ENCODE measurements around the gene PRICKLE4. TPM values are rescaled to one million over a fixed set of nuclear protein-coding genes. Genes with fewer than 3 reads are reported as not detected.

PRICKLE4 gene
- total RNA-seq, 1 experiment from 2014 or later = 1.5 TPM

DNA sequence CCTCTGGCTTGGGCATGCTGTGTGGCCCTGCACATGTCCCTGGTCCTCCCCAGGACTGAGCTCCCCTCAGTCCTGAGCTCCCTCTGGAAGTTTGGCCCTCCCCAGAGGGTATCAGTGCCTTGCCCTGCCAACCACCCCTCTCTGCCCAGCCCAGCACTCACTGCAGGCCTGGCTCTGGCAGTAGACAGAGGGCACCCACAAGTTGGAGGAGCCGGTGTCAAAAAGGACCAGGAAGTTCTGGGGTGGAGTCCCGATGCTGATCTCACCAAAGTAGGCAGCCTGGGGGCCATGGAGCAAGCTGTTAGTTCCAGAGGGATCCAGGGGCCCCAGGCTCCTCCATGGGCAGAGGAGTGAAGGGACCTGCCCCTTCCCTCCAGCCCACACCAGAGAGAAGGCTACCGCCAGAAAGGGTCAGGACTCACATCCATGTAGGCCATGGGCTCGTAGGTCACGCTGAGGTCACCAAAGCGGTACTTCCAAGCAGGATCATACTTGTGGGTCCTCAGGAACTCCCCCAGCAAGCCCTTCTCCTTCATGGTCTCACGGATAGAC, 36.3 kb upstream of the PRICKLE4 start (continued):
- TF ChIP-seq, protein P1, sequence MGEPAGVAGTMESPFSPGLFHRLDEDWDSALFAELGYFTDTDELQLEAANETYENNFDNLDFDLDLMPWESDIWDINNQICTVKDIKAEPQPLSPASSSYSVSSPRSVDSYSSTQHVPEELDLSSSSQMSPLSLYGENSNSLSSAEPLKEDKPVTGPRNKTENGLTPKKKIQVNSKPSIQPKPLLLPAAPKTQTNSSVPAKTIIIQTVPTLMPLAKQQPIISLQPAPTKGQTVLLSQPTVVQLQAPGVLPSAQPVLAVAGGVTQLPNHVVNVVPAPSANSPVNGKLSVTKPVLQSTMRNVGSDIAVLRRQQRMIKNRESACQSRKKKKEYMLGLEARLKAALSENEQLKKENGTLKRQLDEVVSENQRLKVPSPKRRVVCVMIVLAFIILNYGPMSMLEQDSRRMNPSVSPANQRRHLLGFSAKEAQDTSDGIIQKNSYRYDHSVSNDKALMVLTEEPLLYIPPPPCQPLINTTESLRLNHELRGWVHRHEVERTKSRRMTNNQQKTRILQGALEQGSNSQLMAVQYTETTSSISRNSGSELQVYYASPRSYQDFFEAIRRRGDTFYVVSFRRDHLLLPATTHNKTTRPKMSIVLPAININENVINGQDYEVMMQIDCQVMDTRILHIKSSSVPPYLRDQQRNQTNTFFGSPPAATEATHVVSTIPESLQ (CRISPR knock-in tag; IDR thresholded peaks at IDR 0.05) = no peak

DNA sequence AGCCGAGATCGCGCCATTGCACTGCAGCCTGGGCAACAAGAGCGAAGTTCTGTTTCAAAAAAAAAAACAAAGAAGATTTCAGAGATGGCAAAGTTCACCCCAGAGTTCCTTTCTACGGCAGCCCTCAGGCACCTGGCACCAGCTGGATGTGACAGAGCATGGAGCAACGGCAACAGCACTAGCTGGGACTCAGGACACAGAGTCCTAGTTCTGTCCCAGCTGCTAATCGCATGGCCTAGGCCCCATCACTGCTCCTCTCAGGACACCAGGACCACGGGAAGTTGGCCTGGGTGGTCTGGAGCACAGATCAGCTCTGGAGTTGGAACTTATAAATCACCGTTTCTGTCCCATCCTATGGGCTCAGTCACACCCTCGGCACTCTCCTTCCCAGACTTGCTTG, 34.5 kb upstream of the PRICKLE4 start:
- Mint-ChIP-seq H3K27me3 (ENCODE audit: low read depth) (no peaks in the 10 kb centered on the region; the same call in 1 of the 2 replicates), H3K9me3 (no peaks in the 10 kb centered on the region), H3K4me3 (no peak overlapping the region), H3K36me3 (no peaks in the 10 kb centered on the region), H3K27ac (no peak overlapping the region), H3K4me1 (no peaks in the 10 kb centered on the region)
- POLR2A ChIA-PET = no interaction called here
- TF ChIP-seq MYBL2 (CRISPR knock-in tag; IDR thresholded peaks at IDR 0.05) (no peak), ETV6 (CRISPR knock-in tag; IDR thresholded peaks at IDR 0.05) (no peak), TEAD4 (CRISPR knock-in tag; IDR thresholded peaks at IDR 0.05) (no peak), RELA (CRISPR knock-in tag; IDR thresholded peaks at IDR 0.05; ENCODE audit: borderline replicate concordance) (no peak), ZNF138 (CRISPR knock-in tag; conservative IDR thresholded peaks at IDR 0.05) (no peak), ESRRA (CRISPR knock-in tag; IDR thresholded peaks at IDR 0.05; ENCODE audit: borderline replicate concordance) (no peak), IRF2 (CRISPR knock-in tag; IDR thresholded peaks at IDR 0.05; ENCODE audit: borderline replicate concordance, low read depth) (no peak), CBFB (CRISPR knock-in tag; IDR thresholded peaks at IDR 0.05; ENCODE audit: low read depth) (no peak), ZNF423 (CRISPR knock-in tag; IDR thresholded peaks at IDR 0.05) (no peak), ZBTB21 (CRISPR knock-in tag; IDR thresholded peaks at IDR 0.05; ENCODE audit: borderline replicate concordance) (no peak), GRHL2 (CRISPR knock-in tag; IDR thresholded peaks at IDR 0.05; ENCODE audit: insufficient replicate concordance, severe bottlenecking) (no peak), JAZF1 (CRISPR knock-in tag; IDR thresholded peaks at IDR 0.05) (no peak), JUN (CRISPR knock-in tag; IDR thresholded peaks at IDR 0.05) (no peak), ZNF121 (CRISPR knock-in tag; IDR thresholded peaks at IDR 0.05) (no peak), ZNF263 (CRISPR knock-in tag; IDR thresholded peaks at IDR 0.05; ENCODE audit: low read depth) (no peak)
- TF ChIP-seq, protein P2, sequence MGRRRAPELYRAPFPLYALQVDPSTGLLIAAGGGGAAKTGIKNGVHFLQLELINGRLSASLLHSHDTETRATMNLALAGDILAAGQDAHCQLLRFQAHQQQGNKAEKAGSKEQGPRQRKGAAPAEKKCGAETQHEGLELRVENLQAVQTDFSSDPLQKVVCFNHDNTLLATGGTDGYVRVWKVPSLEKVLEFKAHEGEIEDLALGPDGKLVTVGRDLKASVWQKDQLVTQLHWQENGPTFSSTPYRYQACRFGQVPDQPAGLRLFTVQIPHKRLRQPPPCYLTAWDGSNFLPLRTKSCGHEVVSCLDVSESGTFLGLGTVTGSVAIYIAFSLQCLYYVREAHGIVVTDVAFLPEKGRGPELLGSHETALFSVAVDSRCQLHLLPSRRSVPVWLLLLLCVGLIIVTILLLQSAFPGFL (CRISPR knock-in tag; IDR thresholded peaks at IDR 0.05; ENCODE audit: borderline replicate concordance) = no peak
- TF ChIP-seq, protein P3, sequence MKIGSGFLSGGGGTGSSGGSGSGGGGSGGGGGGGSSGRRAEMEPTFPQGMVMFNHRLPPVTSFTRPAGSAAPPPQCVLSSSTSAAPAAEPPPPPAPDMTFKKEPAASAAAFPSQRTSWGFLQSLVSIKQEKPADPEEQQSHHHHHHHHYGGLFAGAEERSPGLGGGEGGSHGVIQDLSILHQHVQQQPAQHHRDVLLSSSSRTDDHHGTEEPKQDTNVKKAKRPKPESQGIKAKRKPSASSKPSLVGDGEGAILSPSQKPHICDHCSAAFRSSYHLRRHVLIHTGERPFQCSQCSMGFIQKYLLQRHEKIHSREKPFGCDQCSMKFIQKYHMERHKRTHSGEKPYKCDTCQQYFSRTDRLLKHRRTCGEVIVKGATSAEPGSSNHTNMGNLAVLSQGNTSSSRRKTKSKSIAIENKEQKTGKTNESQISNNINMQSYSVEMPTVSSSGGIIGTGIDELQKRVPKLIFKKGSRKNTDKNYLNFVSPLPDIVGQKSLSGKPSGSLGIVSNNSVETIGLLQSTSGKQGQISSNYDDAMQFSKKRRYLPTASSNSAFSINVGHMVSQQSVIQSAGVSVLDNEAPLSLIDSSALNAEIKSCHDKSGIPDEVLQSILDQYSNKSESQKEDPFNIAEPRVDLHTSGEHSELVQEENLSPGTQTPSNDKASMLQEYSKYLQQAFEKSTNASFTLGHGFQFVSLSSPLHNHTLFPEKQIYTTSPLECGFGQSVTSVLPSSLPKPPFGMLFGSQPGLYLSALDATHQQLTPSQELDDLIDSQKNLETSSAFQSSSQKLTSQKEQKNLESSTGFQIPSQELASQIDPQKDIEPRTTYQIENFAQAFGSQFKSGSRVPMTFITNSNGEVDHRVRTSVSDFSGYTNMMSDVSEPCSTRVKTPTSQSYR (CRISPR knock-in tag; IDR thresholded peaks at IDR 0.05) = no peak
- TF ChIP-seq, protein P4, sequence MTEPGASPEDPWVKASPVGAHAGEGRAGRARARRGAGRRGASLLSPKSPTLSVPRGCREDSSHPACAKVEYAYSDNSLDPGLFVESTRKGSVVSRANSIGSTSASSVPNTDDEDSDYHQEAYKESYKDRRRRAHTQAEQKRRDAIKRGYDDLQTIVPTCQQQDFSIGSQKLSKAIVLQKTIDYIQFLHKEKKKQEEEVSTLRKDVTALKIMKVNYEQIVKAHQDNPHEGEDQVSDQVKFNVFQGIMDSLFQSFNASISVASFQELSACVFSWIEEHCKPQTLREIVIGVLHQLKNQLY (CRISPR knock-in tag; IDR thresholded peaks at IDR 0.05) = no peak
- TF ChIP-seq, protein P5, sequence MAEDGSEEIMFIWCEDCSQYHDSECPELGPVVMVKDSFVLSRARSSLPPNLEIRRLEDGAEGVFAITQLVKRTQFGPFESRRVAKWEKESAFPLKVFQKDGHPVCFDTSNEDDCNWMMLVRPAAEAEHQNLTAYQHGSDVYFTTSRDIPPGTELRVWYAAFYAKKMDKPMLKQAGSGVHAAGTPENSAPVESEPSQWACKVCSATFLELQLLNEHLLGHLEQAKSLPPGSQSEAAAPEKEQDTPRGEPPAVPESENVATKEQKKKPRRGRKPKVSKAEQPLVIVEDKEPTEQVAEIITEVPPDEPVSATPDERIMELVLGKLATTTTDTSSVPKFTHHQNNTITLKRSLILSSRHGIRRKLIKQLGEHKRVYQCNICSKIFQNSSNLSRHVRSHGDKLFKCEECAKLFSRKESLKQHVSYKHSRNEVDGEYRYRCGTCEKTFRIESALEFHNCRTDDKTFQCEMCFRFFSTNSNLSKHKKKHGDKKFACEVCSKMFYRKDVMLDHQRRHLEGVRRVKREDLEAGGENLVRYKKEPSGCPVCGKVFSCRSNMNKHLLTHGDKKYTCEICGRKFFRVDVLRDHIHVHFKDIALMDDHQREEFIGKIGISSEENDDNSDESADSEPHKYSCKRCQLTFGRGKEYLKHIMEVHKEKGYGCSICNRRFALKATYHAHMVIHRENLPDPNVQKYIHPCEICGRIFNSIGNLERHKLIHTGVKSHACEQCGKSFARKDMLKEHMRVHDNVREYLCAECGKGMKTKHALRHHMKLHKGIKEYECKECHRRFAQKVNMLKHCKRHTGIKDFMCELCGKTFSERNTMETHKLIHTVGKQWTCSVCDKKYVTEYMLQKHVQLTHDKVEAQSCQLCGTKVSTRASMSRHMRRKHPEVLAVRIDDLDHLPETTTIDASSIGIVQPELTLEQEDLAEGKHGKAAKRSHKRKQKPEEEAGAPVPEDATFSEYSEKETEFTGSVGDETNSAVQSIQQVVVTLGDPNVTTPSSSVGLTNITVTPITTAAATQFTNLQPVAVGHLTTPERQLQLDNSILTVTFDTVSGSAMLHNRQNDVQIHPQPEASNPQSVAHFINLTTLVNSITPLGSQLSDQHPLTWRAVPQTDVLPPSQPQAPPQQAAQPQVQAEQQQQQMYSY (CRISPR knock-in tag; IDR thresholded peaks at IDR 0.05) = no peak
- TF ChIP-seq, protein P6, sequence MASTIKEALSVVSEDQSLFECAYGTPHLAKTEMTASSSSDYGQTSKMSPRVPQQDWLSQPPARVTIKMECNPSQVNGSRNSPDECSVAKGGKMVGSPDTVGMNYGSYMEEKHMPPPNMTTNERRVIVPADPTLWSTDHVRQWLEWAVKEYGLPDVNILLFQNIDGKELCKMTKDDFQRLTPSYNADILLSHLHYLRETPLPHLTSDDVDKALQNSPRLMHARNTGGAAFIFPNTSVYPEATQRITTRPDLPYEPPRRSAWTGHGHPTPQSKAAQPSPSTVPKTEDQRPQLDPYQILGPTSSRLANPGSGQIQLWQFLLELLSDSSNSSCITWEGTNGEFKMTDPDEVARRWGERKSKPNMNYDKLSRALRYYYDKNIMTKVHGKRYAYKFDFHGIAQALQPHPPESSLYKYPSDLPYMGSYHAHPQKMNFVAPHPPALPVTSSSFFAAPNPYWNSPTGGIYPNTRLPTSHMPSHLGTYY (CRISPR knock-in tag; IDR thresholded peaks at IDR 0.05) = no peak
- DNase-seq (ENCODE audit: low spot score) (no peak), ATAC-seq (no peak)
- CTCF ChIA-PET = interaction anchor here (1.0 to 1.9 kb wide), 3 partner anchors 12 to 41 kb away, joined by 3 to 5 read pairs (median 5); no protein-coding TSS in a partner anchor
